NCI-H82 treated with DMSO at 0.1 percent for 48 hours (cell line): ENCODE results near the gene SORBS1.

ENCODE experiments used
- DNase-seq: peaks from one replicate; lab custom pipeline; 2025; ENCODE audit not compliant: unreplicated experiment; lab: John Stamatoyannopoulos, UW

SORBS1 gene

GRCh38 chr10:95440756-95441546 is 120.2 kb downstream of the SORBS1 start:
- DNase-seq = no peak

DNA sequence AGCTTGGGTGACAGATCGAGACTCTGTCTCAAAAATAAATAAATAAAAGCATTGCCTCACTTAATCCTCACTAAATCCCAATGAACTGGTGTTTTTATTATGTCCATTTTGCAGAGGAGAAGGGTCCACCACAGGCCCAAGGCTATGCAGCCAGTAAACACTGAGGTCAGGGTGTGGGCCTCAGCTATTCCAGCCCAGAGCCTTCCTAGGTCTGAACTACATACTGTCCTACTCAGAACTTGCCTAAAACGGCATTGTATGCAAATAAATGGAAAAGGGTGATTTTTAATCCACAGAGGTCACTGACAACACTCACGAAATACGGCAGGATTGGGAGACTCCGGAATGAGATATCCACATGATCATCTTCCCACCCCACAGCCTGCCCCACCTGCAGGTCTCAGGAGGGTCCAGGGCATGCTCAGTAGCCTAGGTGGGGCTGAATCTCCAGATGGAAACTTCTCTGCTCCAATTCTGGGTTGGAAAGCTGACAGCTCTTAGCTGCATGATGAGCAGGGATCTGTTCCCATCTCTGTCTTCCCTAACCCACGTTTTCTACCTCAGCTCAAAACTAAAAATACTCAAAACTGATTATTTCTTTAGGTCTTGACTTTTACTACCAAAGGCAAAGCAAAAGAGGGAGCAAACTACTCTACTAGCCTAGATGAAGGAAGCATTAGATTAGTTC is 121.0 kb downstream of the SORBS1 start:
- no peak for DNase-seq

DNA sequence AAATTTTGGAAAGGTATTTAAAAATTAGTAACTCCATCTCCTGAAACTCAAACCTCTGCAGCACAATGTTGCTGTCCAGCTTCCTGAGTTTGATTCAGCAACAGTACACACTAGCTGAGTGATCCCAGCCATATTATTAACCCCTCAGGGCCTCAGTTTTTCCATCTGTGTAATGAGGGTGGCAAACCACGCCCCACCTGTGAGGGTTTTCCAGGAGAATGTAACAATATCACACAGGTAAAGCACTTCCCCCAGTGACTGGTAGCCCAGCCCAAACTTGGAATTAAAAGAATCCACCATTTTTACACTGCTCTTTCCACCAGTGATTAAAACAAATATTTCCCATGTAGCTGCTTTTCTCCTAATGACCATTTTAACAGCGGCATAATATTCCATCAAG is 122.4 kb downstream of the SORBS1 start:
- DNase-seq = no peak

GRCh38 chr10:95437669-95438068 is 123.5 kb downstream of the SORBS1 start:
- no peak for DNase-seq

DNA sequence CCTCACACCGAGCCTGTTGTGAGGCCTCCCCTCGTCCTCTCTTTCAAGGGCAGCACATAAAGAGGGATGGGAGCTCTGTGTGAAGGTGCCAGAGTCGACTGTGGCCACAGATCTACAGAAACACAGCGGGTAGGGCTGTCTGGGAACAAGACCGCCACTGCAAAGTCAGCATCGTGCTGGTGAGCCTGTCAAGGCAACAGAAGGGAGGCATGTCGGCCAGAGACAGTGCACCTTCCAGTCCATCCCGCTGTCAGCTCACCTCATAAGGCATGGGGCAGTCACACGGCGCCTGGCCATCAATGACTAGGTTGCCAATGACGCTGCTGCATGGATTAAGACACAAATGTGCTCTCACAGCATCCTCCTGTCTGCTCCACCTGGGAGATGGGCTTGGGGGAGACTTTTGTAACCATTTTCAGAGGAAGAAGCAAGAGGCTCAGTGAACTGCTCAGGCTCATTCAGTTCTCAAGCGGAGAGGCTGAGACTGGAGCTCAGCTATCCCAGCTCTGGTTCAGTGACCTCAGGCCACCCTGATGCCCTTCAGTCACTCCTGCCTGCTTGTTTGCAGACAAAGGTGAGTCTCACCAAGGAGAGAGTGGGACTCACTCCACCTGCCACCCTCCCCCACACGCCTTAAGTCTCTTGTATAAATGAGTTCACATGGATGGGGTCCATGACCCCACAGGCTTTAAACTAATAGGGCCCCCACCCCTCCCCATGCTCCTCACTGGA is 125.5 kb downstream of the SORBS1 start:
- DNase-seq = no peak

DNA sequence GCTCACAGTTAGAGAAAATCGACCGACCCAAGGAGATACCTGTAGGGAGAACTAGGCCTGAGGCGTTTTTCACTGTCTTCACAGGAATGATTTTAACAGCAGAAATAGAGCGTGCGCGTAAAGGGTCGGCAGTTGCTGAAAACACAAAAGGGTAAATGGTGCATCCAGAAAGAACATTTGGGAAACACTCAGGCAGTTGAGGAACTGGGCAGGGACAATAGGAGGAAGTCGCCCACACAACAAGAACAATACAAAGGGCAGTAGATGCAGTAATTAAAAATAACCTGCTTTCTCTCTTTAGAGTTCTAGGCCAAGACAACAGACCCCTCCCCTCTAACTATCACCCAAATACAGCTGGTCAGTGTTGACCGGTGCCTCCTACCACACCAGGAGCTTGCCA is 126.6 kb downstream of the SORBS1 start:
- DNase-seq = no peak

DNA sequence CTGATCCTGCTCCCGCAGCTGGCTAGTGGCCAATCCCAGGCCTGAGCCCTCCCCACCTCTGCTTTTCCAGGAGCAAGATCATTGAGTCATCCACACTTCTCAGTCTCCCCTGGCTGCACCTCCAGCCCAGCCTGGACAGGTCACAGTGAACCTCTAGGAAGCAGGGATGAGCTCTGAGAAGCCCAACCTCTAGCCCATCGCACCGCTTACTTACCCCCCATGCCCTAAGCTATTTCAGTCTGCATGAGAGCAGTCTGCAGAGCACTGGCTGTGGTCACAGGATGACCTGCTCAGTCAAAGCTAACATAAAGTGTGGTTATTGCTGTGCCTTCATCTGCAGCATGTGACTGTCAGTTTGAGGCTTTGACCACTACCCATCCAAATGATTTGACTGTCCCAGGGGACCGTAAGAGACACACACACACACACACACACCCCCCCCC is 129.2 kb downstream of the SORBS1 start:
- DNase-seq = no peak

DNA sequence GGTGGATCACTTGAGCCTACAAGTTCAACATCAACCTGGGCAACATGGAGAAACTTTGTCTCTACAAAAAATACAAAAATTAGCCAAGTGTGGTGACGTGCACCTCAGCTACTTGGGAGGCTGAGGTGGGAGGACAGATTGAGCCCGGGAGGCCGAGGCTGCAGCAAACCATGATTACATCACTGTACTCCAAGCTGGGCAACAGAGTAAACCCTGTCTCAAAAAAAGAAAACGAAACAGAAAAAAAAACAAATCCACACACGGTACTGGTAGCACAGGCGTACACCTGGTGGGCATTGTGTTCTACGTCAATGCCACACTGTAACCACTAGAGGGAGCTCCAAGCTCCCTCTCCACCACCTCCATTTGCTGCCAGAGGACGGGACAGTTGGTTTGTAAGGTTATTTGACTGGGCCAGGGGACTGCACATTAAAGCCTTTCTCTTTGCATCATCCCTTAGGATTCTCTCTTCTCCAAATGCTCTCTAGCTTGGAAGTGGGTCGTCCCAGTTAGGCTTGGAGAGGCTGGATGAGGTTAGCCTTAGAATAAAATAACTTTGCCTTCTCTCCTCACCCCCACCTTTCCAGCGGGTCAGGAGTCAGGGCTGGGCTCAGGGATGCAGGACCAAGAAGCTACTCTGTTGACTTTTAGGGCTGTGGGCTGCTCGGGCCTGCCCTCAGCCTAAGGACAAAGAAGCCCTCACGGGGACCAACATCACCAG is 130.8 kb downstream of the SORBS1 start:
- DNase-seq = no peak

DNA sequence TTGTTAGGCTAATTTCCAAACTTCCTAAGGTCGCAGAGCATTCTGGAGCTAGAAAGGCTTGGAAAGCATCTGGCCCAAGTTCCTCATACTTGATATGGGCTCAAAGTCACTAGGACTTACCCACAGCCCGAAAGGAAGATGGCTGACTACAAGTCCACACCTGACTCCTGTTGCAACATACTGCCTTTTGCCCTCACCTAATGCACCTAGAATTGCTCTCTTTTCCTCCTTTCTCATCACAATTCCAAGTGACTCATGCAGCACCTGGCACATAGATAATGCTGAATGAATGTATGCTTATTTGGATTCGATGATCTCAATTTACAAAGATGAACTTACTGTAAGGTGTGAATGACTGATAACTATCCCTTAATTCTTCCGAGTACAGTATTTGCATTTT is 131.5 kb downstream of the SORBS1 start:
- DNase-seq = no peak

GRCh38 chr10:95428701-95429100 is 132.5 kb downstream of the SORBS1 start:
- no peak for DNase-seq

- no peak for DNase-seq
Measured at GRCh38 chr10:95426482-95426881, 134.7 kb downstream of the SORBS1 start.

- DNase-seq = no peak
Measured at GRCh38 chr10:95425592-95426465, 135.3 kb downstream of the SORBS1 start.

- no peak for DNase-seq
Measured at GRCh38 chr10:95423164-95424005, 137.8 kb downstream of the SORBS1 start.

- DNase-seq = no peak
Measured at GRCh38 chr10:95422233-95422632, 138.9 kb downstream of the SORBS1 start.

DNA sequence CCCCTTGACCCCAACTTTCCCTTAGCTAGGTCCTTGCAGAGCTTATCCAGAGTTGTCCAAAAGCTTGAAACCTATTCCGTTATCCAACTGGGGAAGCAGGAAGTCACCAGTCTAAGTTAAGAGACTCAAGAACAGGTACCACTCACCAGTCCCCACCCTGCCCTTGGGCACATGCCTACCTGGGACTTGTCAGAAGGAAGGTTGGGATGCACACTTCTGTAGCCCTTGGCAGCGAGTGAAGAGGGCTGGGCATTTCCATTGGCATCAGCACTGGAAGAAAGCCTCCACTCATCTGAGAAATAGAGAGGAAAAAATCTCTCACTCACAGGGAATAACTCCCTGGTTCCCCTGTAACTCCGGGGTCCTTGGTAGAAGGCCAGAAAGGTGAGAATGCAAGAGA is 139.4 kb downstream of the SORBS1 start:
- DNase-seq = no peak

DNA sequence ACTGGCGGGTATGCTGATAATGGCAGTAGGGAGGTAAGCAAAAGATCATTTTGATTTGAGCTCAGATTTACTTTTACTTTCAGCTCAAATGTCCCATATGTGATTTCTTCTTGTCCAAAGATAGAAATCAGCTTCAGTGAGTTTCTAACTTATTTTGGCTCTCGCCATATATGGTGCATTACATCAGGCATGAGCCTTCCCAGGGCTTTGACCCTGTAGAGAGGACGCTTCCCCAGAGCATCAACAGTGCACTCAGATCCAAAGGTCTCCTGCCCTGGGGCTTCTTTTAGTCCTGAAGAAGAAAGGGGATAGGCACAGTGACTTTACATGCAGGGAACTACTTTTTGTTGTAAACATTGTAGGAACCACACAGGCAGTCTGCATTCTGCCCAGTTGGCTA is 141.8 kb downstream of the SORBS1 start:
- DNase-seq = no peak

- no peak for DNase-seq
Measured at GRCh38 chr10:95416973-95417372, 144.2 kb downstream of the SORBS1 start.

DNA sequence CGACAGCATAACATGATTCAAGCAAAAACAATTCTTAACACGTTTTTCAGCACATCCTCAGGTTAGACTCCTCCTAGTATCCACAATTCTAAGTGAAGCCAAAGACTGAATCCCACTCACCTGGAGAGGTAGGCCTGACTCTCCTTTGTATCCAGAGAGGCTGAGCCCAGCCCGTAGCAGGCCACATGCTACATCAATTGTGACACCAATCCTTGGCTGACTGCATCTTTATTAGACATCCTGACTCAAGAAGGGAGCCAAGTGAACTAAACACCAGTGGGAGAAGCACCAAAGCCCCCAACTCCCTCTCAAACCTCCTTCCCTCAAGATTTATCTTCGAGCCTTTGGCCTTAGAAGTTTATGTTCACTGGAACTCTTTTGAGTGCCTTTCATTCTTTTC is 144.9 kb downstream of the SORBS1 start:
- no peak for DNase-seq

GRCh38 chr10:95415621-95416031 is 145.5 kb downstream of the SORBS1 start:
- no peak for DNase-seq
